Adrenal gland (tissue), 12 donors: ENCODE data around the gene AP2A2. TPM values are rescaled to one million over a fixed set of nuclear protein-coding genes. Genes with fewer than 3 reads are reported as not detected.
A peak's percentile ranks its signal among the peaks of the same experiment; 100 is the strongest.

Experiments
- DNase-seq, 7 donors: peaks; one replicate each; pipeline ENCODE4 v3.0.0-alpha.2; 2019 to 2020
- H3K27ac ChIP-seq, 5 donors: fragments of 200-600 bp; sonication (generic) in 4 of 5; 1 replicate in 3 of 5; 2 replicates in 2 of 5; pipeline versions ENCODE4 v1.5.1 to v1.8.0; 2016 to 2020; ENCODE audit warnings: mild to moderate bottlenecking in 1 of 5
- H3K27me3 ChIP-seq: fragments of 200-600 bp; 2 replicates; pipeline ENCODE4 v1.8.0; 2021
- H3K36me3 ChIP-seq, 2 donors: fragments of 200-600 bp; replicated peaks in 1 of 2; 1 replicate in 1 of 2; 2 replicates in 1 of 2; pipeline versions ENCODE4 v1.5.1 to v1.8.0; 2018 to 2022
- H3K4me1 ChIP-seq, 2 donors: fragments of 200-600 bp; replicated peaks in 1 of 2; 1 replicate in 1 of 2; 2 replicates in 1 of 2; pipeline versions ENCODE4 v1.5.1 to v1.8.0; 2018 to 2021
- H3K4me3 ChIP-seq, 4 donors: fragments of 200-600 bp; sonication (generic) in 3 of 4; one replicate each; pipeline ENCODE4 v1.5.1; 2016 to 2018
- H3K9me3 ChIP-seq, 3 donors: fragments of 200-600 bp; sonication (generic) in 1 of 3; replicated peaks in 1 of 3; 1 replicate in 2 of 3; 2 replicates in 1 of 3; pipeline versions ENCODE4 v1.5.1 to v1.8.0; 2016 to 2021
- POLR2A ChIP-seq, 2 donors: fragments of 450-650 bp; IDR thresholded peaks; one replicate each; pipeline ENCODE4 v1.6.1; 2017; ENCODE audit warnings: antibody characterized with exemption in 2 of 2, mild to moderate bottlenecking in 2 of 2, moderate library complexity in 1 of 2
- WGBS, 4 donors: extraction: QIAGEN DNeasy Blood & Tissue Kit in 2 of 4; methylation state at CpG; one replicate each; pipeline versions ENCODE4 v1.1.5 to v1.1.7; 2013 to 2017; 5-methylcytosine and 5-hydroxymethylcytosine counted together
- intact Hi-C, 2 donors: fragments of 100-400 bp; cut with DNase I; formaldehyde crosslinking; loops; one replicate each; pipeline versions ENCODE4 v1.14.1 to v1.15.0; 2022 to 2023
- polyA plus RNA-seq, 3 donors: library from polyadenylated mRNA; stranded (reverse); fragments of 200-250 nt in 2 of 3; fragments of 350-450 nt in 1 of 3; fragmentation: Illumina TruSeq in 1 of 3; extraction: RNeasy Lipid Tissue Mini Kit (QIAGEN cat#74804) in 1 of 3; gene quantifications; one replicate each; pipeline ENCODE4 v1.2.3, GENCODE V29; 2013 to 2014
- total RNA-seq, 9 donors: library from RNA; depleted of rRNA in 4 of 9; stranded (reverse); fragments of >200 nt in 4 of 9; fragments of 120-200 nt in 1 of 9; fragmentation: NEBNext Ultra II Directional in 1 of 9; extraction: Animal tissue kit (Norgen Biotek cat#: 25700) in 1 of 9; gene quantifications; one replicate each; pipeline versions ENCODE4 v1.1.0 to v1.2.4, GENCODE V29; 2013 to 2023
- TF ChIP-seq, protein P1 (sequence below), 6 experiments: fragments of 450-650 bp in 4 of 6; fragments of 200-600 bp in 2 of 6; sonication (generic) in 1 of 6; IDR thresholded peaks; 1 replicate in 5 of 6; 2 replicates in 1 of 6; pipeline versions ENCODE4 v1.5.1 to v1.8.0; 2016 to 2021; ENCODE audit warnings: antibody characterized with exemption in 6 of 6, mild to moderate bottlenecking in 2 of 6, moderate library complexity in 1 of 6
- donor health status: healthy with polysubstance abuse.
- donor health status: Bipolar disorder and iron deficiency.
- donor health status: DM: yes; HTN: yes; CAD: no.
- donor health status: DM: no; HTN: no; CAD: no.
- donor health status: DM: no; HTN: no; CAD: no.
- donor health status: DM: yes; HTN: yes; CAD: no.

The AP2A2 gene
- total and polyA plus RNA-seq, 12 donors: 15.3 to 115 (median 73.1) TPM

DNA sequence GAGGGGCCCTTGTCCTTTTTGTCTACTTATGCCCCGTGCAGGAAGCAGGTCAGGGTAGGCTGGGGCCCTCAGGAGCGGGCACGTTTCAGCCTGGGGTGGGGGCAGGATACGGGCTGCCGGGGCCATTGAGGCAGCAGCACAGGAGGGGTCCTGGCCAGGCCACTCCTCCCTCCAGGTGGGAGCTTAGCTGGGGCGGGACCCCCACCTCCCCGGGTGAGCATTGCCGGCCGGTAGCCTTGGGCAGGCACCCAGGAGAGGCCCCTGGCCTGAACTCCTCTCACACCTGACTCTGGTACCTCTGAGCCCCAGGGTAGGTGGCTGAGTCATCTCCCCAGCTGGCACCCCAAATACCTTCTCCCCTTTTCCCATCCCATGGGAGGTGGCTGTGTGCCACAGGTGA lies 115.8 kb downstream of the AP2A2 start:
- Histone ChIP-seq H3K27me3 (peaks cover 4% of the 10 kb centered on the region), H3K4me3 (no peak overlapping the region), H3K27ac (no peak overlapping the region), H3K4me1 (no peaks in the 10 kb centered on the region), H3K36me3 (no peaks in the 10 kb centered on the region), H3K9me3 (no peaks in the 10 kb centered on the region)
- TF ChIP-seq POLR2A (IDR thresholded peaks at IDR 0.05): no peak
- TF ChIP-seq, protein P1, sequence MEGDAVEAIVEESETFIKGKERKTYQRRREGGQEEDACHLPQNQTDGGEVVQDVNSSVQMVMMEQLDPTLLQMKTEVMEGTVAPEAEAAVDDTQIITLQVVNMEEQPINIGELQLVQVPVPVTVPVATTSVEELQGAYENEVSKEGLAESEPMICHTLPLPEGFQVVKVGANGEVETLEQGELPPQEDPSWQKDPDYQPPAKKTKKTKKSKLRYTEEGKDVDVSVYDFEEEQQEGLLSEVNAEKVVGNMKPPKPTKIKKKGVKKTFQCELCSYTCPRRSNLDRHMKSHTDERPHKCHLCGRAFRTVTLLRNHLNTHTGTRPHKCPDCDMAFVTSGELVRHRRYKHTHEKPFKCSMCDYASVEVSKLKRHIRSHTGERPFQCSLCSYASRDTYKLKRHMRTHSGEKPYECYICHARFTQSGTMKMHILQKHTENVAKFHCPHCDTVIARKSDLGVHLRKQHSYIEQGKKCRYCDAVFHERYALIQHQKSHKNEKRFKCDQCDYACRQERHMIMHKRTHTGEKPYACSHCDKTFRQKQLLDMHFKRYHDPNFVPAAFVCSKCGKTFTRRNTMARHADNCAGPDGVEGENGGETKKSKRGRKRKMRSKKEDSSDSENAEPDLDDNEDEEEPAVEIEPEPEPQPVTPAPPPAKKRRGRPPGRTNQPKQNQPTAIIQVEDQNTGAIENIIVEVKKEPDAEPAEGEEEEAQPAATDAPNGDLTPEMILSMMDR (IDR thresholded peaks at IDR 0.05): no peak
- DNase-seq: no peak
- intact Hi-C loops: no loop called here
- WGBS, 4 donors: 40 to 61% (median 56%) methylated on average over 1 to 9 of the region's 9 CpGs; no CpG with 5 or more reads in 1 of the 4 donors

DNA sequence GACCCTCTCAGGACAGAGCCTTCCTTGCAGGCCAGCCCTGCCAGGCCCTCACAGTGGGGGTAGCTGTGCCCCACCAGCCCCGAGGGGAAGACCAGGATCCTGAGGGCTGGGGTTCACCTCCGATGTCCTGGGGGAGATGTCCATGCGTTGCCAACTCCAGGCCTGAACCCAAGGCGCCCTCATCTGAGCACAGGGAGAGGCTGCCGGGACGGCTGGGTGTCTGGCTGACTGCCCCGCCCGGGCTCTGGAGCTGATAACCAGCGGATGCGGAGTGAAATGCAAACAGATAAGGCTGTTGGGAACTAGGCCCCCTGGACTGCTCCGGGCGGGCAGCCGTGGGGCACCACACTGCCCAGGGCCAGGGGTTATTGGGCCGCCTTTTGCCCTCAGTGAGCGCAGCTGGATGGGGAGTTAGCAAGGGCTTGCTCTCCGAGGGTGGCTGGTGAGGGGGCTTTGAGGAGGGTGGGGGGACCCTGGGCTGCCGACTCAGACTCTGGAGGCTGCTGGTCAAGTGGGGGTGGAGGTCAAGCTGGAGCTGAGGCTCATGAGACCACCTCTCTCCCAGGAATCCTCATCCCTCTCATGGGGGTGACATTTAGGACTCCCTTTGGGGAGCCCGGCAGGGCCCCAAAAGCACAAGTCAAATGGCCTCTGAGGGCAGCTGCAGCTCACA lies 116.4 kb downstream of the AP2A2 start:
- Histone ChIP-seq H3K4me1 (no peaks in the 10 kb centered on the region), H3K9me3 (no peaks in the 10 kb centered on the region), H3K27me3 (peaks cover 4% of the 10 kb centered on the region), H3K36me3 (no peaks in the 10 kb centered on the region), H3K27ac (no peak overlapping the region), H3K4me3 (no peak overlapping the region)
- peak in 1 of 7 donors; percentile 5 for DNase-seq
- TF ChIP-seq, protein P1 (IDR thresholded peaks at IDR 0.05): no peak
- no peak for TF ChIP-seq POLR2A (IDR thresholded peaks at IDR 0.05)
- intact Hi-C loops: no loop called here
- WGBS, 4 donors: 62 to 80% (median 69%) methylated on average over 2 to 18 of the region's 18 CpGs

DNA sequence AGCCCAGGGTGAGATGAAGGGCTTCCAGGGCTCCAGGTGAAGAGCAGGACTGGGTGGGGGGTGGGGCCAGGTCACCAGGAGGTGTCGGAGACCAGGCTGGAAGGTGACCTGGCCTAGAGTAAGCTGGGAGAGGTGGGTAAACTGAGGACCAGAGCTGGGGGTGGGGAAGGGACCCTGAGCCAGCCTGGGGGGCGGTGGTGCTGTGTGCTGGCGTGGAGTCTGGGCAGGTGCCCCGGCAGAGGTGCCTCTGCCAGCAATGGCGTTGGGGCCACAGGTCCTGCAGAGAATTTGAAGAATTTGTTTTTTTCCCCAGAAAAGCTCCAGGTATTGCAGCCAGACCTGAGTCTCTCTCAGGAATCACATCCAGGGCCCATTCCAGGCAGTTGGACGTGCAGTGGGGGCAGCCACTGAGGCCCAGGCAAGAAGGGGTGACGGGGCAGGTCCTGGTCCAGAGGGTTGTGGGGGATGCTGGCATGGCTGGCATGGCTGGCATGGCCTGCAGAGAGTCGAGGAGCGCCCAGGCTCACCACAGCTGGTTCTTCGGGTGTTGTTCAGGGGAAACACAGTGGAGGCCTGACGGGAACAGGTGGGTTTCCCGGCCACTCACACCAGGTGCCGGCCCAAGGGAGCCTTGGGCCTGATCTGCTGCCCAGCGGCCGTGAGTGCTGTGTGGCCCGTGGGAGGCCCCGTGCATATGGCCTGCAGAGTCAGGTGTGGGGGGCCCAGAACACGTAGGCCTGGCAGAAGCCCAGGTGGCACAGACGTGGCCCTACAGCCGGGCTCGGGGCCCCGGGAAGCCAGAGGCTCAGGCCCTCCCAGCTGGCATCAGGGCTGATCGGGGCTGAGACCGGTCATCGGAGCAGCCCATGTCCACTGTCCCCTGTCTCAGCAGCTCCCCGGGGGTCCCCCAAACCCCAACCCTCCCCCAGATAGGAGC lies 117.2 kb downstream of the AP2A2 start:
- H3K9me3 ChIP-seq: no peaks in the 10 kb centered on the region
- no peaks in the 10 kb centered on the region for H3K4me1 ChIP-seq
- intact Hi-C loops: no loop called here
- WGBS, 4 donors: 88 to 93% (median 91%) methylated on average over 12 to 26 of the region's 26 CpGs
- H3K4me3 ChIP-seq: no peak overlapping the region
- peaks cover 4% of the 10 kb centered on the region for H3K27me3 ChIP-seq
- H3K27ac ChIP-seq: no peak overlapping the region
- H3K36me3 ChIP-seq: no peaks in the 10 kb centered on the region
- no peak for TF ChIP-seq POLR2A (IDR thresholded peaks at IDR 0.05)
- TF ChIP-seq, protein P1 (IDR thresholded peaks at IDR 0.05): no peak
- peak in 1 of 7 donors; percentile 5 for DNase-seq

DNA sequence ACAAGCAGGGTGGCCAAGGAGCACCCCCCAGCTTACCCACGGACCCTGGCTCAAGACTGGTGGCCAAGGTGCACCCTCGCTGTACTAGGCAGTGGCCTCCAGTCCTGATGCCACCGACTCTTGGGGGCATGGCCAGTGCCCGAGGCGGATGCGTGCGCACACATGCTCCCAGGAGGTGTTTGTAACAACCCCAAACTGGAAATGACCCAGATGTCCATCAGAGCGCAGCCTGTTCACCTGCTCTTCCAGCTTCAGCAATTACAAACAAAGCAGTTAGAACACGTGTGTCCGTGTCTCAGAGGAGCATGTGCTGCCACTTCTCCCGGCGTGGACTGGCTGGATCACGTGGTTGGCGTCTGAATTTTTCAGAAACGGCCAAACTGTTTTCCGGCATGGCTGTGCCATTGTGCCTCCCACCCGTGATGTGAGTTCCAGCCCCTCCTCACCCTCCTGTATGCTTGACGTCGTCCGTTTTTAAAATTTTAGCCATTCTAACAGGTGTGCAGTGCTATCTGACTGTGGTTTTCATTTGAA lies 118.0 kb downstream of the AP2A2 start:
- DNase-seq: peak in 1 of 7 donors; percentile 6
- 81 to 92% (median 88%) methylated on average over 19 to 20 of the region's 20 CpGs for whole genome bisulfite sequencing, 4 donors
- intact Hi-C loops: no loop called here
- Histone ChIP-seq H3K9me3 (no peaks in the 10 kb centered on the region), H3K36me3 (no peaks in the 10 kb centered on the region), H3K27ac (no peak overlapping the region), H3K4me1 (no peaks in the 10 kb centered on the region), H3K27me3 (peaks cover 4% of the 10 kb centered on the region), H3K4me3 (no peak overlapping the region)
- no peak for TF ChIP-seq POLR2A (IDR thresholded peaks at IDR 0.05)
- TF ChIP-seq, protein P1 (IDR thresholded peaks at IDR 0.05): no peak
